Activated CD4-positive, alpha-beta T cell treated with anti-CD3 and anti-CD28 coated beads, Interleukin-2, amount 50 U/mL, for 16 hours (primary cell): ENCODE data around the gene PRKCA.

Experiments used
- DNase-seq: peaks from one replicate; pipeline ENCODE4 v3.0.0-alpha.2; 2020

The PRKCA gene

GRCh38 chr17:66496306-66496705 is 193.9 kb downstream of the PRKCA start:
- DNase-seq, result no peak

- no peak for DNase-seq
Measured at GRCh38 chr17:66498580-66498979, 196.2 kb downstream of the PRKCA start.

GRCh38 chr17:66506641-66507040 is 204.2 kb downstream of the PRKCA start:
- DNase-seq, result no peak

- DNase-seq, result peak; percentile 45
Measured at GRCh38 chr17:66507103-66507923, 204.9 kb downstream of the PRKCA start.

- no peak for DNase-seq
Measured at GRCh38 chr17:66507982-66508760, 205.8 kb downstream of the PRKCA start.

- peak; percentile 86 for DNase-seq
Measured at GRCh38 chr17:66508896-66509844, 206.8 kb downstream of the PRKCA start.

GRCh38 chr17:66509926-66510325 is 207.5 kb downstream of the PRKCA start:
- DNase-seq, result peak; percentile 55

- peak; percentile 72 for DNase-seq
Measured at GRCh38 chr17:66511135-66511534, 208.7 kb downstream of the PRKCA start.

- DNase-seq, result peak; percentile 84
Measured at GRCh38 chr17:66514227-66514806, 211.9 kb downstream of the PRKCA start.

- DNase-seq, result no peak
Measured at GRCh38 chr17:66515974-66516373, 213.6 kb downstream of the PRKCA start.

GRCh38 chr17:66517336-66518009 is 215.1 kb downstream of the PRKCA start:
- DNase-seq, result peak; percentile 24

GRCh38 chr17:66518108-66518507 is 215.7 kb downstream of the PRKCA start:
- peak; percentile 48 for DNase-seq

GRCh38 chr17:66518677-66519076 is 216.3 kb downstream of the PRKCA start:
- no peak for DNase-seq

GRCh38 chr17:66519154-66519553 is 216.7 kb downstream of the PRKCA start:
- DNase-seq, result no peak

GRCh38 chr17:66520999-66521398 is 218.6 kb downstream of the PRKCA start:
- no peak for DNase-seq

- DNase-seq, result peak; percentile 42
Measured at GRCh38 chr17:66522591-66523272, 220.3 kb downstream of the PRKCA start.

- no peak for DNase-seq
Measured at GRCh38 chr17:66523378-66524200, 221.2 kb downstream of the PRKCA start.

- DNase-seq, result peak; percentile 64
Measured at GRCh38 chr17:66524877-66525276, 222.5 kb downstream of the PRKCA start.

- no peak for DNase-seq
Measured at GRCh38 chr17:66525338-66525737, 222.9 kb downstream of the PRKCA start.

GRCh38 chr17:66526827-66527226 is 224.4 kb downstream of the PRKCA start:
- DNase-seq, result no peak
